HL-60/S4 treated with retinoic acid at 250 ng/mL for 4 days and 3 days (cell line): ENCODE data around the gene GP9.
"Not testable (repeated sequence)": the region's sequence is repeated elsewhere in the genome, so short reads cannot be mapped to it uniquely, and the experiment has no call there.

Experiments
- in situ Hi-C: fragments of 300-500 bp; cut with MboI; formaldehyde crosslinking; loops from 2 replicates; pipeline ENCODE4 v1.7.0; 2022; ENCODE audit warnings: low sequenced_read_pairs

GP9 gene

GRCh38 chr3:129069313-129070085 lies 8.9 kb downstream of the GP9 start:
- in situ Hi-C loops = not testable (repeated sequence)

GRCh38 chr3:129070086-129070885 lies 9.7 kb downstream of the GP9 start:
- in situ Hi-C loops = no loop called here

DNA sequence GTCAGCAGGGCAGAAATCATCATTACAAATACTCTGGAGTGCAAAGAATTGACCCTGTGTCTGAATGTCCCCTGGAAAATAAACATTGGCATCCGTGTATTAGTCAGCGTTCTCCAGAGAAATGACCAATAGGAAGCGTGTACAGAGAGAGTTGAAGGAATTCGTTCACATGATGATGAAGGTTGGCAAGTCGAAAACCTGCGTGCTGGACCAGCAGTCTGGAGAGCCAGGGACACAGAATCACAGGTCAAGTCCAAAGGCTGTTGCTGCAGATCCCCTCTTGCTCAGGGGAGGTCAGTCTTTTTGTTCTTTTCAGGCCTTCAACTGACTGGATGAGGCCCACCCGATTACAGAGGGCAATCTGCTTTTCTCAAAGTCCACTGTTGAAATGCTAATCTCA lies 16.6 kb downstream of the GP9 start:
- in situ Hi-C loops = no loop called here

DNA sequence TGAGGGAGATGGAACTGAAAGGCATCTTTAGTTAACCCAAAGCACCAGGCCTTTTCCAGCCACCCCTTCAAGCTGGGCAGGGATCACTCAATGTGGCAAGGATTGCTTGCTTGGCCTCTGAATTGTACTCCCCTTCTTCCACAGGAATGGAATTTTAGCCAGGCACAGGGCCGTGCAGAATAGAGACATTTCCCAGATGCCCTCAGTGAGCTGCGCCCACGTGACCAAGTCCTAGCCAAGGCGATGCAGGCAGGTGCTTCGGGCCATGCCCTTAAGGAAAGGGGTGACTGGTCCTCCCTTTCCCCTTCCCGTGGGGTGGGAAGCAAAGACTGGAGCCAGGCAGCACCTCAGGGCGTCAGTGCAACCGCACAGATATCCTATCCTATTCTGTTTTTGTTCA lies 17.9 kb downstream of the GP9 start:
- in situ Hi-C loops = no loop called here

GRCh38 chr3:129081503-129081902 lies 20.9 kb downstream of the GP9 start:
- in situ Hi-C loops = no loop called here

DNA sequence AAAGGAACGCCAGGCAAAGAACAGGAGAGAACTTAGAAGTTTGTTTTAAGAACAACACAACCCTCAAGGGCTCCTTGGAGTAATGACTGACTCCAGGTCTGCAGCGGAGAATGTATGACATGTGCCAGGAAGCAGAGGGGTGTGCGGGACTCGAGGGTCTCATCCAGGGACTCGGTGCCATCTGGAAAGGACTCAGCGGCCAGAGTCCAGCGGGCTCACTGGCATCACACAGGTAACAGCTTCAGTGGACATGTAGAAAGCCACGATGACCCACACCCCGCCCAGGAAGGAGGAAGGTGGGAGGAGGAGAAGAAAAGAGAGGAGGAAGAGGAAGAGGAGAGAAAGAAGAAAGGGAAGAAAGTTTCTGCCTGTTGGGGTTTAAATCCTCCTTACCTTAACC lies 21.4 kb downstream of the GP9 start:
- in situ Hi-C loops = no loop called here

DNA sequence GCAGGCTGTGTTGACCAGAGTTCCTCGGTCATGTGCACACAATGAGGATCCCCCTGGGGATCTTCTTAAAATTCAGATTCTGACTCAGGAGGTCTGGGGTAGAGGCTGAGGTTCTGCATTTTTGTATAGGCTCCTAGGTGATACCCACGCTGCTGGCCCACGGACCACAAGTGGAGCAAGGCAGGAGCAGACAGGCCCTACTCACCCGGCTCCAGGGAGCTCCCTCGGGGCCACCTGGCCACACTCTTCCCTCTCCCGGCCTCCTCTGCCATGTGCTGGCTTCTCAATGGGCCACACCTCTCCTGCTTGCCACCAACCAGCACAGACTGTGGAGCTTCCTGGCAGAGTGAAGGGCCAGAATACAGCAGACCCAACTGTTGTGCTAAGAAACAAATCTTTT lies 23.9 kb downstream of the GP9 start:
- in situ Hi-C loops = no loop called here

DNA sequence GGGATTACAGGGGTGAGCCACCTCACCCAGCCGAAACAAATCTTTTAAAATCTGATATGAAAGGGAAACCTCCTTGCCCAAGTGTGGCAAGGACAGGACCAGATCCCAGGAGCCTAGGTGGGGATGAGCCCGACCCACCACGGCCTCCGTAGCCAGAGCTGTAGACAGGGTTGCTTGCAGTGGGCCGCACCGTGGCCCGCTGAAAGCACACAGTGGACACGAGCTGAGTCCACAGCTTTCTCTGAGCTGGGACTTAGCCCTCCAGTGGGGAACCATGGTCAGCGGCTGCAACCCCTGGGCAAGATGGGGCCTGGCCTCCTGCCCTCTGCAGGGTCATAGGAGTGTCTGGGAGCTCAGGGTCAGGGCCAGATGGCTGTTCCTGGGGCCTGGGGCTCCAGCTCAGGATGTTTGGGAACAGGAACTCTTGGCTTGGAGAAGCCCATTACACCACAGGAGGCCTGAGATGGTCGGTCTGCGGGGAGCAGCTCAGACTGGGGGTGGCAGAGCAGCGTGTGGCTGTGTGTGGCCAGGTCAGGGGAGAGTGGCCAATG lies 24.7 kb downstream of the GP9 start:
- in situ Hi-C loops = no loop called here

DNA sequence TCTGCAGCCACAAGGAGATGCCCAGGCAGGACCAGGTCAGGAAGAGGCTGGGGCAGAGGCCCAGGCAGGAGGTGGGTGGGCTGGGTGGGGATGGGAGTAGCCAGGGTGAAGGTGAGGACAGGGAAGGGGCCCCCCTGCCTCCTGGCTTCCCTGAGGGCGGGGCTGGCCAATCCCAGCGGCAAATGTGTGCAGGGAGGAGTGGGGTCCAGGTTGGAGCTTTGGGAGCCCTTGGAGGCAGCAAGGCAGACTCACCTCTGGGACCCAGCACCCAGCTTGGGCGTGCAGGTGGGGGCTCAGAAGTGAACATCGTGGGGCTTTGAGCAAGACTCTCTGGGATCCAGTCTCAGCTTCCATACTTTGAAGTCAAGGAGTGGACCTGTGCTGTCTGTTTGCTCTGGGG lies 25.2 kb downstream of the GP9 start:
- in situ Hi-C loops = no loop called here

- in situ Hi-C loops = no loop called here
Observed at GRCh38 chr3:129087138-129087702, 26.6 kb downstream of the GP9 start.

- in situ Hi-C loops = not testable (repeated sequence)
Observed at GRCh38 chr3:129087904-129088303, 27.3 kb downstream of the GP9 start.

GRCh38 chr3:129088312-129088711 lies 27.7 kb downstream of the GP9 start:
- in situ Hi-C loops = not testable (repeated sequence)

DNA sequence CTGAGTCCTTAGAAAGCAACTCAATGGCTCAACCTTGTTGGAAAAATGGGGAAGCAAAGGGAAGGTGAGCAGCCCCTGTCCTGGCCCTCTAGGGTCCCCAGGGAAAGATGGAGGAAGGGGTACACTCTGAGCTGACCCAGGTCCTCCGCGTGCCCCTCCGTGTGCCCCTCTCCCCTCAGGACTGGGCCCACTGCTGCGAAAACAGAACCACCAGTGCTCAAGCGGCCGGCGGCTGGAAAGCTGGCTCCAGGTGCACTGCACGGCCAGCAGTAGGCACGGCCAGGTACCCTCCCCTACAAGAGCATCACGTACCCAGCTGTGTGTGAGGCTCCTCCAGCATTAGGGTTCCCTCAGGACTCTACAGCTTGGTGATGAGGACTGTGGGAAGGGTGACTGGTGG lies 34.7 kb downstream of the GP9 start:
- in situ Hi-C loops = no loop called here

GRCh38 chr3:129100274-129100673 lies 39.7 kb downstream of the GP9 start:
- in situ Hi-C loops = no loop called here

DNA sequence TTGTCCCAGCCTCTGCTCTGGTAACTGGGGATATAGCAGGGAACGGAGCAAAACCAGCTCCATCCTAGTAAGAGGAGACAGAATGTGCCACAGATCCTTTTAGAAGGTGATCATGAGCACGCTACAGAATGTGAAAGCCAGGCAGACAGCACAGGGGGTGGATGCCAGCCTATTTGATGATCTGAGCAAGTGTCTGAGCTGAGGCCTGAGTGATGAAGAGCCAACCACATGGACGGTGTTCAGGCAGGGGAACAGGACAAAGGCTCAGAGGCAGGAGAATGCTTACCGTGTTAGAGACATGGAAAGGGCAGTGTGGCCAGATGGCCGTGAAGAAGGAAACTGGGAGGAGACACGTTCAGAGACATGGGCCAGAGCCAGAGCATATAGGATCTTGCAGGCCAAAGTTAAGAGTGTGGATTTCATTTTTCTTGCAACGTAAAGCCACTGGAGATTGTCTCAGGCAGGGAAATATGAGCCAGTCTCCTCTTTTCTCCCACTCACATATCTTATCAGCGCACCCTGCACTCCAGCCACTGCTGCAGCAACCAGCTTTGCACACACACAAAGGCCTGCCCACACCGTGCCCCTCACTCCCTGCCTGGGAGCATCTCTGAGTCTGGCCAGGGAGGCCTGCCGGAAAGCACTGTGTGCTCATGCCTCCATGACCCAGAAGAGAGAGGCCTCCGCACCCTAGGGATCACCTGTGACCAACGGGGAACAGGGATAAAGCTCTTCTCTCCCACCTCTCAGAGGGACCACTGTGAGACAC lies 41.0 kb downstream of the GP9 start:
- in situ Hi-C loops = no loop called here

GRCh38 chr3:129103296-129103695 lies 42.7 kb downstream of the GP9 start:
- in situ Hi-C loops = no loop called here

DNA sequence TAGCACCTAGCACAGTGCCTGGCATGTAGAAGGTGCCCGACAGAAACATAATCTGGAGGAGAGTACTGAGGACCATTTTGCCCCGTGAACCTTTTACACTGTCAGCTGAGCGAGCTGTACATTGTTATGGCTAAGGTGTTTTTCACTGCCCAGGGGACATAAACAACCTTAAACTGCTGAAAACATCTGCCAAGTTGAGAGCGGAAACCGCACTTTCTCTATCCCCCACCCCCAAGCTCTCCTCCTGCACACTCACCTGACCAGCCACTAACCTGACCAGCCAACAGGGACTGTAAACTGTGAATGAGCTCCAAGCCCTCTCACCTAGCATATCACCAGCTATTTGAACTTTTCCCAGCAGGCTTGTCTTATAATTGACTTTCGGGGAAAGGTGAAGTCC lies 43.5 kb downstream of the GP9 start:
- in situ Hi-C loops = no loop called here

- in situ Hi-C loops = no loop called here
Observed at GRCh38 chr3:129104498-129105079, 44.0 kb downstream of the GP9 start.

DNA sequence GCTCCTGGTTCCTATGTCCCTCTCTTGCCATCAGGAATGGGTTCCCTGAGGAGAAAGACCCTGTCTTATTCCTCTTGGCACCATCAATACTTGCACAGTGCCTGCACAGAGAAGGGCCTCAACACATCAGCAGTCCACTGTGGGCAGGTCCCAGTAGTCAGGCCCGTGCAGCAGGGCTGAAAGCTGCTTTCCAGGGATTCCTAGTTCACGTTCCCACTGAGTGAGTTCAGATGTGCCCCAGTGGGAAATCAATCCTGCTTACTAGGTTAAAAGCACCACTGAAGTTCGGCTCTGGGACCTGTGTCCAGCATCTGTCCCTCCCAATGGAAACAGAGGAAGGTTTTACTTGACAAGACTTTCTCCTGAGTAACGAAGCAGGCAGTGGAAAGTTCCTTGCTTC lies 45.3 kb downstream of the GP9 start:
- in situ Hi-C loops = no loop called here

GRCh38 chr3:129106320-129106719 lies 45.7 kb downstream of the GP9 start:
- in situ Hi-C loops = no loop called here
